CD4-positive, alpha-beta T cell treated with Interleukin-15 for 4 hours (primary cell): Measurements from ENCODE around the gene NUAK1.

Experiments used
- DNase-seq: peaks from one replicate; pipeline ENCODE4 v3.0.0-alpha.2; 2020; ENCODE audit warnings: low spot score

The NUAK1 gene

DNA sequence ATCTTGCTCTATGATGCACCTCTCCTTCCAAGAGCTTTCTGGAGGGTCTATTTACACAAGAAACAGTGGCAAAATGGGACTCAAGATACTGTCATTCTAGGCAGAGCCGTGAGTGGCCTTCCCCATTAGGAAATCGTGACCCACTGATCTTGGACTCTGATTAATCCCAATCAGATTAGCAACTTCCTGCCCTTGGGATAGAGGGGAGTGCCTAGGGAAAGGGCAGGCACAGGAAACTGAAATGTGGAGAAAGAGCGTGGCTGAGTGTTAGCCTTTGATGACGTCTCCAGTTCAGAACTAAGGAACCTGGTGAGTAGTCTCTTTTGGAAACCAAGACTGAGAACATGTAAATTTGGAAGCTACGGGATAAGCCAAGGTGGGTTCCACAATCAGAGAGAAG, 76.1 kb downstream of the NUAK1 start:
- no peak for DNase-seq

DNA sequence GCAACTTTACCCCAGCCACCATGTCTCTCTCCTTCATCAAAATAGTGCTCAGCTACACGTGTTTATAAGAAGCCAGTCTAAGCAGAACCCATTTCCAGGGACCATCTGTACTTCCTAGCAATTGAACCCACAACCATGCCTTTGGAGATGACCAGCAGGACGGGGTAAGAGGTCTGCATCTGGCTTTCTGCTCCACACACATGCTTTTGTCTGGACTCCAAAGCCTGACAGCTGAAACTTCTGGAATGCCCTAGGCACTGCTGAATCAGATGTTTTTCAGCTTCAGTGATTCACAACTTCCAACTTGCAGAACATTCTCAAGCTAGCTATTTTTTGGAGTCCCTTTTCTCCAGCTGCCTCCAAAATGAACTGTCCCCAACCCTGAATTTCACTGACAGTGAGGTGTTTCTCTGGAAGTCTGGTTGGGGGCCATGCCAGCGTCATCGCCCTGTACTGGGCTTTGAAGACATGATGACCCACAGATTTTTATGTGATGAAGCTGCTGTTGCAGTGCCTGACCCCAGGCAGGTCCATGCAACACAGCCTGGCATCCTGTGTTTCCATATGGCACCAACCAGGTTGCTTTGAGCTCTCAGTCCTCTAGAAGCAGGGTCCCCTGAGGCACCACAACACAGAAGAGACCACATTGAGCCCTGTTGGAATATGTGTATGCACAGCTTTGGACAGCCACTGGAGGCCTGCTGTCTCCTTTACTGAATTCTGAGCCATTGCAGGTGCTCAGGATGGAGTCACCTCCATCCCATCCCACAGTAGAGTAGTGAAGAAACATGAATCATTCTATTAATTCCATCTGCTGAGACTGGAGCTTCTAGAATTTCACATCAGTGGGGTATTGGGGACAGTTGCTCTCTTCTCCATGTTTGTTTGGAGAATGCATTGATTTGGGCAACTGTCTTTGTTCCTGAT, 80.2 kb downstream of the NUAK1 start:
- no peak for DNase-seq

DNA sequence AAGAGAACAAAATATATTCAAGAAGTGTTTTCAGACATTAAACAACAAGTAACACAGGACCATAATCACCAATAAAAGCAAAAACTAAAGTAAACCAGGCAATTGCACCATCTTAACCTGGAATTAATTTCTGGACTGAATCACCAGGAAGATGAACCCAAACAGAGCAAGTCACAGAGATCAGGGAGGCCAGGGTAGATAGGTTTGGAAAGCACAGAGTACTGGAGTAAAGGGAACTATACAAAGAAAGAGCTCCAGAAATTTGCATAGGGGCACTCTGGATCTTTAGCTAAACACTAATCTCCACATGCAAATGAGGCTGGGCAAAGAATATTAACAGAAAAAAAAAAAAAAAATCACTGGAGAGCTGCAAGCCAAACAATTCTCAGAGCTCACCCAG, 84.7 kb downstream of the NUAK1 start:
- no peak for DNase-seq

DNA sequence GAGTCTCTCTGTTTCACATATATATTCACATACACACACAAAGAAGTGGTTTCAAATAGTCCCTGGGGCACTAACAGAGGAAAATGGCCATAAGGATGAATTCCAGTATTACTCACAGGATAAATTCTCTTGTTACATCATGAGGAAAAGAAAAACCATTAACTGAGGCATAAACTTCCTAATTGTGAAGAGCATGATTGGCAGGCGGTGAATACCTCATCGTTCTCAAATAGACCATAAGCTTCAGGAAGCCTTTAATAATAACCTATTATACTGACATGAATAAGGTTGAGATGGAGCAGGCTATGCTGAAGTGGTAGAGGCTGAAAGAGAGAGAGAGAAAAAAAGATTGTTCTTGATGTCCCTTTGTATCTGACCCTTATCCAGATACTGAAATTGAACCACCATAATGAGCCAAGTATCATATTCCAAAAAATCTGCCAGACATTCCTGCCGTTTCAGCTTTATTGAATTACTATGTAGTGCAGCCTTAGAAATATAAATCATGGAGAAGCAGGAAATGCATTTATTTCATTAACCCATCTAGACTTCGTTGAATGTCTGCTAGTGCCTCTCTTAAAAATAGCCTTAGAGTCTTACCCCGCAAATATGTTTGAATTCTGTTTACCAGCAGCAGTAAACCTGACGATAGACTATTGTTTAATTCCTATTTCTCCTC, 86.8 kb downstream of the NUAK1 start:
- no peak for DNase-seq

DNA sequence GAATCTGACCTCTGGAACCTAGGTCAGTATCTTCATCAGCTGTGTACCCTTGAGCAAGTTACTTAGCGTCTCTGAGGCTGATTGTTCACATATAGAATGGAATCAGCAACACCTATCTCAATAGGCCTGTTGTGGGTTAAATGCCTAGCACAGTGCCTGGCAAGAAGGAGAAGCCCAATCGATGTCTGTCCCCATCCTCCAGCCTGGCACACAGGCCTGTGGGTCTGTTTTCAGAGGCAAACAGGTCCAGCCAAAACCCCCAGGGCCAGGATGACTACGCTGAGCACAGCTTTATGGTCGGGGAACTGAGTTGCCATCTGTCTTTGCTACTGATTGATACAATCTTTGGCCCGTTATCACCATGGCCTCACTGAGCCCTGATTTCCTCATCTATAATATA, 89.2 kb downstream of the NUAK1 start:
- no peak for DNase-seq

DNA sequence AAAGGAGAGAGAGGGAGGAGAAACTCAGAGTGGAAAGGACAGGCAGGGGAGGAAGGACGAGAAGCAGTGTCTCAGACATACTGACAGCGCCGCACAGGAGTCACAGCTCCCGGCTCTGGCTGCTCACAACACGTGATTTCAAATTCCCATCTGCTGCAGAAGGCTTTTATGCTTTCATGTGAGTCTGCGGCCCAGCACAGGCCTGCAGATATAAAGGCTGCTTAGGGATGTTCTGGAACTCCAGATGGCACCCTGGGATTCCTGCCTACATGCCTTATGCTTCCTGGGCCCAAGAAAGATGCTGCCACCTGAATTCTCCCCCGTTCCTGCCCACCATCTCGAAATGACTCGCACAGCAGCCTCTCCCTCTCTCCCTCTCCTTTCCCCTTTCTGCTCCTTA, 89.6 kb downstream of the NUAK1 start:
- DNase-seq: no peak

DNA sequence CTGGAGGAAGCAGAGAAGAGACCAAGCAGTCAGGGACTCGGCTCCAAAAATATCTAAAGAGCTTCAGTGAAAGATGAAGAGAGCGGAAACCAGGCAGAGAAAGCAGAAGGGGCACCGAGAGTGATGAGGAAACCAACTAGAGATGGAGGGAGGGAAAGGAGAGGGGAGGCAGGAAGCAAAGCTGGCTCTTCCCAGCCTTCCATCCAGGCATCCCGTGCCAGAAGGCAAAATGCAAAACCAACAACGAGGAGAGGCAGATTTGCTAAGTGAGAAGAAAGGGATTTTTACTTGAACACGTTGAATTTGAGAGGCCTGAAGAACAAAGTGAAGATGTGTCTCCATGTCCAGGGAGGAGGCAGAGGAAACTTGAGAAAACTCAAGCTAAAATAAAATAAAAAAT, 90.1 kb downstream of the NUAK1 start:
- DNase-seq: no peak

DNA sequence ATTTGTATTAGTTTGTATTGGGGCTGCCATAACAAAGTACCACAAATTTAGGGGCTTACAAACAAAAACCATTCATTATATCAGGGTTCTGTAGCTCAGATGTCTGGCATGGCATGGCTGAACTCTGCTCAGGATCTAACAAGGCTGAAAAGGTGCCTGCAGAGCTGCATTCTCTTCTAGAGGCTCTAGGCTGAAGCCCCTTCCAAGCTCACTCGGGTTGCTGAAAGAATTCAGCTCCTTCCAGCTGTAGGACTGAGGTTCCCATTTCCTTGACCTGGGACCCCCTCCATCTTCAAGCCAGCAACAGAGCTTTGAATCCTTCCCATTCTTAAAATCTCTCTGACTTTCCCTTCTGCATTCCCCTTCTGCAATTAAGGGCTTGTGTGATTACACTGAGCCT, 90.7 kb downstream of the NUAK1 start:
- no peak for DNase-seq

DNA sequence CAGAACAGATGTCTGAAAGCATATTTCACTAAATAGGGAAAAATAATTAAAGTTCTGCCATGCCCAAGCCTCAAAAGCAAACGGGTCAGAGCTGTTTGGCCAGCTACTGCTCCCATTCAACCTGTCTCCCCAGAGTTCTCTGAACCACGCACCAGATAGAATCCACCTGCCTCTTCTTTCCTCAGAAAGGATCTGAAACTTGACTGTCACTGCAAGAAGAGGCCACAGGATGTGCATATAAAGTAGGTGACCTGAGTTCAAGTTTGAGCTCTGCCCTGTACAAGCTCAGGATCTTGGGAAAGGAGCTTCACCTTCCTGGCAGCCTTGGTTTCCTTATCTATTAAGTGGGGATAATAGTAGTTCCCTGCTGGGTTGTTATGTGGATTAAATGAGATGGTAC, 91.8 kb downstream of the NUAK1 start:
- DNase-seq: no peak

DNA sequence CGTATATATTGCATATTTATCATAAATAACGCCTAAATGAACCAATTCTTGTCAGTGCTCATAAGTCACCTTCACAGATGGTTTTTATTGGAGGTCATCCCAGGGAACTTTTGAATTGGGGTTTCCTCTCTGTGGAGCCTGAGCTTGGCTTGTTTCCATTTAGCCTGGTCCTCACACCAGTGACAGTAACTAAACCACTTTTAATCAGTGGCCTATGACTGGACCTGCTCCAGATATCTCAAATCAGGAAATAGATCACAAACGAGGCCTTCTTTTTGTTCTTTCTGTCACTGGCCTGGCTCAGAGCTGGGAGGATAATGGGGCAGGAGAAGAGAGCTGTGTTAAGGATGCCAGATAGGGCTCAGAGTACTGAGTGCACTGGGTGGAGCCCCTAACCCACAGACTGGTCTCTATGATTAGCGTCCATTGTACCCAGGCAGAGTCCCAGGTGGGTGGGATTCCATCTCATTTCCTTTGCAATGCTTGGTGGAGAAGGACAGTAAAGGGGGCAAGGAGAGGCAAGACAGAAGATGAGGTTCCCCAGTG, 92.4 kb downstream of the NUAK1 start:
- no peak for DNase-seq

DNA sequence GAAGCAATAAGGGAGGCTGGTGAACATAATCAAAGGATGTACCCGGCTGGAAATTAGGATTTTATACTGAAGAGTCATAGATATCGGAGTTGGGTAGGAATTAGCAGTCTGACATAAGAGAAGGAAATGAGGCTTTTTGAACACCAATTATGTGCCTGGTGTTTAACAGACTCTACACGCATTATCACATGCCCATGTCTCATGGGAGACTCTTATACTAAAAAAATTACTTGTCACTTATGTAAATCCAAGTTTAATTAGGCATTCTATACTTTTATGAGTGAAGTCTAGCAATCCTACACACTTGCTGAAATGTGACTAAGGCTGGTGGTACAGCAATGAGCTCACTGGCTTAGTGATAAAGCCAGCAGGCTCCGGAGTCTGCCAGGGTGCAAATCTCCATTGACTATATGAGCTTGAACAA, 93.5 kb downstream of the NUAK1 start:
- DNase-seq: no peak

DNA sequence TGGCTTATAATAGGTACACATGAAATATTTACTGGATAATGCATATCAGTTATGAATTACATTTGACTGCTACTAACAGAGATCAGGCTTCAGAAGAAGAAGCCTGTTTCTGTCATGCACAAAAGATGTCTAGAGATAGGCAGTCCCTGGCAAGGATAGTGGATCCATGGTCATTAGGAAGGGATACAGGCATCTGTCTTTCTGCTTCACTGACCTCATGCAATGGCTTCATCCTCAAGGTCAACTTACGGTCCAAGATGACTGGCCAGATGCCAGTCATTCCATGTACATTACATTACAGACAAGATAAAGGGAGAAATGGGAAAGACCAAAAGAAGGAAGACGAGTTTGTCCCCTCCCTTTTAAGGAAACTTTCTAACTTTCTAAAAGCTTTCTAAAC, 94.0 kb downstream of the NUAK1 start:
- DNase-seq: no peak

DNA sequence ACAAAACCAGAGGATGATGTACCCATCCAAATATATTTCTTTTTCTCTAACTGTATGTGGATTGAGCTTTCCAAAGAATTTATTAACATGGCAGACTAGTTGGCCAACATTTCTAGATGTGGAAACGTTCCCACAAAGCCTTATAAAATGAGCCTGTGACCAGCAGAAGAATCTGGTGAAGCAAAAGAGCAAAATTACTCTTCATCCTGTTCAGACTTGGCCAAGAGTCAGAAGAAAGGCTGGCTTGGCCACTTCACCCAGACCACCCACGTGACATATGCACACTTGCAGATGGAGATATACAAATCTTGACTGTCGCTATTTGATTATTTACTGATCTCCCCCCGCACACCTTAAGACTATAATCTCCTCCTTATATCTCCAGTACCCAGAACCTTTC, 96.7 kb downstream of the NUAK1 start:
- DNase-seq: no peak

DNA sequence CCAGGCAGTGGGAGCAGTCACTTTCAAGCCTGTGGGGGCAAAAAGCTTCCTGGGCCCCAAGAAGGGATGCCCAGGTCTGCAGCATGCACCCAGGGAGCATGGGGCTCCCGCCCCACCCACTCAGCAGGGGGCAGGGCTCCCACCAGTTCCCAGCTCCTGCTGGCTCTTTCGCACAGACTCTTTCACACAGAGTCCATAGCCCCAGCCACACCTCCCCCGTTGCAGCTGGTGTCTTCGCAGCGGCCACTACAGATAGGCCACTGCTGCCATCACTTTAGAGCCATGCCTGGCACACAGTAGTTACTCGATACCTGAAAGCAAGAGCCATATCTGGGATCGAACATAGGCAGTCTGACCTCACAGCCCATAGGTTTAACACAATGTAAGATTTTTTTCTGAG, 98.2 kb downstream of the NUAK1 start:
- no peak for DNase-seq

DNA sequence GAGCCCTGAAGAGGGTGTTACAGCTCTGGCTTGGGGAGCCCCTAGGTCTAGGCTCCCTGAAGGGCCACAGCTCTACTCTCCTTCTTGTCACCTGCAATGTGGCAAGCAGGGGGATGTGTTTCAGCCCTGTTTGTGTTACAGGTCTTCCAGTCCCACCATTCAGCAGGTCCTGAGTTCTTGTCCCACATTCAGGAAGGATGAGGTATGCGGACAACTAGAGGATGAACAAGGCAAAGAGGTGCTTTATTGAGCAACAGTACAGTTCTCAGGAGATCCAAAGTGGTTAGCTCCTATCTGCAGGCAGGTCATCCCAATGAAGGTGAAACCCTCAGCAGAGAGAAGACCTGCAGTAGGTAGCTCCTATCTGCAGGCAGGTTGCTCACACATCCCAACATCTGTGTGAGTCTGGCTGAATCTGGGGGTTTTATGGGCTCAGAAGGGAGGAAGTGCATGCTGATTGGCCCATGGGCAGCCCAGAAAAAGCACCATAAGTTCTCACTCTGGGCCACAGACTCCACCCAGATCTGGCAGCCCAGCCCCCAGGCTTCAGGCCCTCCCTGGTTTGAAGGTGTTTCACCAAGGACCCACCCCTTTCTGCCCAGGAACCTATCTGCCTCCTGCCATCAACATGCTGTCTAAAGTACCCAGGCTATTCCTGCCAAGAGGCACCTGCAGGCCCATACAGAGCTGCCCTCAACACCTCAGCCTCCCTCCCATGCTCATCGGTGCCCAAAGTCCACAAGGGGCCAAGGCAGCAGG, 98.9 kb downstream of the NUAK1 start:
- no peak for DNase-seq

DNA sequence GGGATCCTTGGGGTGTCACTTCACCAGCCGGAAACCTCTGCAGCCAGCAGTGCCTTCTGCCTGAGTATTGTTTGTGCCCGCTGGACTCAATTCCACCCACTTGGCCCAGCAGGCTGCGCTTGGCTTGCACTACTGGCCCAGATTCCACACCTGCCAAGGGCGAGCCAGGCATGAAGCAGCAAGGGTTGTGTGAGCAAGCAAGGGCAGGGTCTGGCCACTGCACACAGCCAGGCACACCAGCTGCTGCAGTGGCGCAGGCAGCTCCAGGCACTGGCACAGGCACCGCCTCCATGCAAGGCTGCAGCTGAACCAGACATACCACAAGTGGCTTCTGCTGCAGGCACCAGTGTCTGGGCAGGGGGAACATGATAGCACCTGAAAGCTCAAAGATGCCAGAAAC, 99.5 kb downstream of the NUAK1 start:
- DNase-seq: no peak

DNA sequence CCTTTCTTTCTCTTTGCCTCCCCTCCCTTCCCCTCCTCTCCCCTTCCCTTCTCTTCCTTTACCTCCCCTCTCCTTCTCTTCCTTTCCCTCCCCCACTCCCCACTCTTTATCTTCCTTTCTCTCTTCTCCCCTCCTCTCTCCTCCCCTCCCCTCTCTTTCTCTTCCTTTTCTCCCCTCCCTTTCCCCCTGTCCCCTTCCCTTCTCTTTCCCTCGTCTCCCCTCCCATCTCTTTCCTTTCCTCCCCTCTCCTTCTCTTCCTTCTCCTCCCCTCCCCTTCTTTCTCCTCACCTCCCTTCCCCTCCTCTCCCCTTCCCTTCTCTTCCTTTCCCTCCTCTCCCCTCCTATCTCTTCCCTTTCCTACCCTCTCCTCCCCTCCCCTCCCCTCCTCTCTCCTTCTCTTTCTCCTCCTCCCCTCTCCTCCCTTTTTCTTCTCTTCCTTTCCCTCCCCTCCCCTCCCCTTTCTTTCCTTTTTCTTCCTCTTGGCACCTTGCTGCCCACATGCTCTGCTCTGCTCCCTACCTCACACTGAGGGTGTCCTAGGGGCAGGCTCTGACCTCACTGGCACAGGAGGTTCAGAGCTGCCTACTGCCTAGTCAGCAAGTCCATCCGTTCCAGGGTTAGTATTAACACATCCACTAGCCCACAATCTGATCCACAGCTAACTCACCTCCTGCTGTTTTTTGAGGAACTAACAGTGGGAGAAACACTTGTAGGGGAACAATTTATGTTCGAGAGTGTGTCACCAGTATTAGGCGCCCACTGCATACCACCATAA, 101.0 kb downstream of the NUAK1 start:
- DNase-seq: no peak

DNA sequence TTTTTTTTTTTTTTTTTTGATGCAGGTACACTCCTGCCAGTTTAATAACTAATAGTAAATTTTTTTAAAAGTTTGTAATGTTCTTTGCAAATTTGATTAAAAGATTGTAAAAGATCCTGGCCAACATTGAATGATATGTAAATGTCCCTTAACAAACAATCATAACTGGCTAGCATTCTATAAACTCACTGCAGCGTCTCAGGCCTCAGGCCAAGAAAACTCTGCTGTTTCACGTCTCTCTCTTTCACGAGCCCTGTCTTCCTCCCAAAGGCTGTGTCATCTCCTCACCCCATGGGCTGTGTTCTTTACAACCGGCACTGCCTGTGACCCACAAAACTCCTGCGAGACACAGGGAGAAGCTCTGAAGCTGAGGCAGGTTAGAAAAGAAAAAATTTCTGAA, 103.3 kb downstream of the NUAK1 start:
- no peak for DNase-seq

DNA sequence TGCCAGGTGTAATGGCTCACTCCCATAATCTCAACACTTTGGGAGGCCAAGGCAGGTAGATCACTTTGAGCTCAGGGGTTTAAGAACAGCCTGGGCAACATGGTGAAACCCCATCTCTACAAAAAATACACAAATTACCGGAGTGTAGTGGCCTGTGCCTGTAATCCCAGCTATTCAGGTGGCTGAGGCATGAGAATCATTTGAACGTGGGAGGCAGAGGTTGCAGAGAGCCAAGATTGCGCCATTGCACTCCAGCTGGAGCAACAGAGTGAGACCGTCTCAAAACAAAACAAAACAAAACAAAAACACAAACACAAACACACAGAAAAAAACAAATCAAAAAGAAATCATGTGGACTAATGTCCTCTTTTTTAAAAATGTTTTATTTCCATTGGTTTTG, 104.4 kb downstream of the NUAK1 start:
- DNase-seq: no peak

DNA sequence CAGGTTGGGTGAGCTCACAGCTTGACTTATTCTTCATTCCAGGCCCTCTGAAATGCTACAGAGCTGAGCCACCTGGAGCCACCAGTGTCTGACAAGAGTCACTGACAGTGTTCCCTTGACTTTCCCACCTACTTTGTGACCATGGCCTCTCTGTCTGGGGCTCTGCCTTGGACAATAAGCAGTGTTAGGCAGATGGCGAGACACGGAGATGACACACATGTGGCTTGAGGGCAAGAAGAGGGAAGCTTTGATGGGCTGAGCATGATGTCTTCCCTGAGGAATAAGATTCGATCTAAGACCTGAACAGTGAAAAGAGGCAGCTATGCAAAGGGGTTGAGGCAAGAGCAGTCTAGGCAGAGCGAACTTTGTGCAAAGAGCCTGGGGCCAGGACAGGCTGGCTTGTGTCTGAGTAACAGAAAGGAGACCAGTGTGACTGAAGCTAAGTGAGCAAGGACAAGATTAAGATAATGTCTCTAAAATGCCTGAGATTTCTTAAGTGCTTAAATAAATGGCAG, 105.5 kb downstream of the NUAK1 start:
- DNase-seq: no peak

DNA sequence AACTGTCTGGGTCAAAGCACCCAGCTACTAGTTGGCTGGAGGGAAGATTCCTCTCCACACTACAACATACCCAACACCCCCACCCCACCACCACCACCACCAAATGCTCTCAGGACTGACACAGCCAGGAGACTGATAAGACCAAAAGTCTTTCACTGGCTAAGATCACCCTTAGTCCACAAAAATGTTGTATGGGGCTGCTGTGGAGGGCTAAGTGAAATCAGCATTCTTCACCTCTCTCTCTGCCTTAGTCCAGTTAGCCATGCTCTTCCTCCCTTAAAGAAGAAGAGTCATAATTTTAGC, 106.2 kb downstream of the NUAK1 start:
- no peak for DNase-seq
